ENCODE data around the gene FRMPD1. TPM values are rescaled to one million over a fixed set of nuclear protein-coding genes. Genes with fewer than 3 reads are reported as not detected.

Gene FRMPD1
- total RNA-seq, 1 donor from 2014 or later: 0.07 TPM

GRCh38 chr9:37694355-37694754, 43.6 kb downstream of the FRMPD1 start:
- no peaks in the 10 kb centered on the region for H3K4me1 ChIP-seq (ENCODE audit: insufficient read depth, low read length)
- H3K4me1 Mint-ChIP-seq (ENCODE audit: low read depth, unreplicated experiment): no peaks in the 10 kb centered on the region
- H3K9me3 ChIP-seq (ENCODE audit: insufficient read depth, low read depth, low read length): peaks cover 2% of the 10 kb centered on the region
- H3K79me2 ChIP-seq (ENCODE audit: insufficient read depth, low read length): no peaks in the 10 kb centered on the region
- TF ChIP-seq CTCF (IDR thresholded peaks at IDR 0.05; ENCODE audit: insufficient read depth, low read depth, low read length) (no peak), EZH2 (IDR thresholded peaks at IDR 0.05; ENCODE audit: insufficient read depth, low read length) (no peak)
- H2AFZ ChIP-seq (ENCODE audit: low read depth, low read length): no peak overlapping the region
- no peaks in the 10 kb centered on the region for H3K36me3 ChIP-seq (ENCODE audit: insufficient read depth, low read length)
- H3K4me3 ChIP-seq (ENCODE audit: insufficient read depth, low read depth, low read length): no peak overlapping the region
- H3K9me3 Mint-ChIP-seq (ENCODE audit: unreplicated experiment): no peaks in the 10 kb centered on the region
- H3K4me2 ChIP-seq (ENCODE audit: low read length): no peak overlapping the region
- H3K36me3 Mint-ChIP-seq (ENCODE audit: low read depth, unreplicated experiment): no peaks in the 10 kb centered on the region
- no peak overlapping the region for H3K27ac Mint-ChIP-seq (ENCODE audit: unreplicated experiment)
- H3K27ac ChIP-seq (ENCODE audit: low read depth, low read length): no peak overlapping the region
- FAIRE-seq (no peak), DNase-seq (ENCODE audit: low read depth) (no peak)
- H3K27me3 ChIP-seq (ENCODE audit: insufficient read depth, low read length): peaks cover 25% of the 10 kb centered on the region
- H3K9ac ChIP-seq (ENCODE audit: low read length): no peak overlapping the region
- H3K27me3 Mint-ChIP-seq (ENCODE audit: low read depth, unreplicated experiment): peaks cover 5% of the 10 kb centered on the region
- H4K20me1 ChIP-seq (ENCODE audit: insufficient read depth, low read length): no peaks in the 10 kb centered on the region
- no peak overlapping the region for H3K4me3 Mint-ChIP-seq (ENCODE audit: unreplicated experiment)

GRCh38 chr9:37696528-37696927, 45.8 kb downstream of the FRMPD1 start:
- Mint-ChIP-seq H3K9me3 (ENCODE audit: unreplicated experiment) (no peaks in the 10 kb centered on the region), H3K4me1 (ENCODE audit: low read depth, unreplicated experiment) (peaks cover 7% of the 10 kb centered on the region), H3K4me3 (ENCODE audit: unreplicated experiment) (no peak overlapping the region), H3K36me3 (ENCODE audit: low read depth, unreplicated experiment) (no peaks in the 10 kb centered on the region), H3K27me3 (ENCODE audit: low read depth, unreplicated experiment) (peaks cover 7% of the 10 kb centered on the region), H3K27ac (ENCODE audit: unreplicated experiment) (no peak overlapping the region)
- Histone ChIP-seq H4K20me1 (ENCODE audit: insufficient read depth, low read length) (no peaks in the 10 kb centered on the region), H3K9ac (ENCODE audit: low read length) (no peak overlapping the region), H3K4me1 (ENCODE audit: insufficient read depth, low read length) (no peaks in the 10 kb centered on the region), H3K79me2 (ENCODE audit: insufficient read depth, low read length) (no peaks in the 10 kb centered on the region), H3K4me2 (ENCODE audit: low read length) (no peak overlapping the region), H3K4me3 (ENCODE audit: insufficient read depth, low read depth, low read length) (no peak overlapping the region), H3K27ac (ENCODE audit: low read depth, low read length) (no peak overlapping the region), H2AFZ (ENCODE audit: low read depth, low read length) (no peak overlapping the region), H3K9me3 (ENCODE audit: insufficient read depth, low read depth, low read length) (peaks cover 2% of the 10 kb centered on the region), H3K27me3 (ENCODE audit: insufficient read depth, low read length) (peaks cover 24% of the 10 kb centered on the region), H3K36me3 (ENCODE audit: insufficient read depth, low read length) (no peaks in the 10 kb centered on the region)
- FAIRE-seq: no peak
- TF ChIP-seq EZH2 (IDR thresholded peaks at IDR 0.05; ENCODE audit: insufficient read depth, low read length): no peak
- no peak for TF ChIP-seq CTCF (IDR thresholded peaks at IDR 0.05; ENCODE audit: insufficient read depth, low read depth, low read length)
- DNase-seq (ENCODE audit: low read depth): no peak

- FAIRE-seq: no peak
- no peak for TF ChIP-seq CTCF (IDR thresholded peaks at IDR 0.05; ENCODE audit: insufficient read depth, low read depth, low read length)
- no peak for TF ChIP-seq EZH2 (IDR thresholded peaks at IDR 0.05; ENCODE audit: insufficient read depth, low read length)
- H3K4me3 Mint-ChIP-seq (ENCODE audit: unreplicated experiment): no peak overlapping the region
Observed at GRCh38 chr9:37700131-37700530, 49.4 kb downstream of the FRMPD1 start.

More at GRCh38 chr9:37700131-37700530, 49.4 kb downstream of the FRMPD1 start:
- H3K9ac ChIP-seq (ENCODE audit: low read length): no peak overlapping the region
- no peaks in the 10 kb centered on the region for H3K36me3 ChIP-seq (ENCODE audit: insufficient read depth, low read length)
- H4K20me1 ChIP-seq (ENCODE audit: insufficient read depth, low read length): no peaks in the 10 kb centered on the region
- DNase-seq (ENCODE audit: low read depth): no peak
- no peak overlapping the region for H3K4me3 ChIP-seq (ENCODE audit: insufficient read depth, low read depth, low read length)
- H3K9me3 Mint-ChIP-seq (ENCODE audit: unreplicated experiment): peaks cover 2% of the 10 kb centered on the region
- peaks cover 7% of the 10 kb centered on the region for H3K4me1 Mint-ChIP-seq (ENCODE audit: low read depth, unreplicated experiment)
- no peak overlapping the region for H3K27ac ChIP-seq (ENCODE audit: low read depth, low read length)
- peaks cover 17% of the 10 kb centered on the region for H3K27me3 Mint-ChIP-seq (ENCODE audit: low read depth, unreplicated experiment)
- H3K79me2 ChIP-seq (ENCODE audit: insufficient read depth, low read length): no peaks in the 10 kb centered on the region
- H3K27me3 ChIP-seq (ENCODE audit: insufficient read depth, low read length): peaks cover 19% of the 10 kb centered on the region
- H3K27ac Mint-ChIP-seq (ENCODE audit: unreplicated experiment): no peak overlapping the region
- no peaks in the 10 kb centered on the region for H3K36me3 Mint-ChIP-seq (ENCODE audit: low read depth, unreplicated experiment)
- H3K4me1 ChIP-seq (ENCODE audit: insufficient read depth, low read length): no peaks in the 10 kb centered on the region
- peaks cover 2% of the 10 kb centered on the region for H3K9me3 ChIP-seq (ENCODE audit: insufficient read depth, low read depth, low read length)
- H2AFZ ChIP-seq (ENCODE audit: low read depth, low read length): no peak overlapping the region
- no peak overlapping the region for H3K4me2 ChIP-seq (ENCODE audit: low read length)
